HEK293 (cell line): ENCODE data around the gene UNC119.

Experiments
- CTCF ChIA-PET: fragments of 350-600 bp; formaldehyde crosslinking; extraction: SDS; loops from one replicate; lab custom pipeline; 2021; ENCODE audit warnings: antibody characterized with exemption; lab: Yijun Ruan, JAX
- POLR2A ChIA-PET: fragments of 300-600 bp; formaldehyde crosslinking; extraction: SDS; loops from one replicate; lab custom pipeline; 2020; ENCODE audit warnings: antibody characterized with exemption, inconsistent platforms; lab: Yijun Ruan, JAX
- H3K27ac ChIP-seq: fragments of 200-500 bp; sonication (Bioruptor generic); 2 replicates; pipeline ENCODE4 v1.5.1; 2014; ENCODE audit warnings: low read depth, low read length, control low read depth, inconsistent platforms; ENCODE audit errors: extremely low read depth
- H3K36me3 ChIP-seq, 2 experiments: fragments of 200-500 bp in 1 of 2; sonication (Bioruptor generic) in 1 of 2; 1 replicate in 1 of 2; 2 replicates in 1 of 2; pipeline ENCODE4 v1.5.1; 2014 to 2017; ENCODE audit warnings: inconsistent platforms in 2 of 2, low read length in 2 of 2; ENCODE audit not compliant: control insufficient read depth in 2 of 2, insufficient read depth in 1 of 2
- H3K4me1 ChIP-seq: fragments of 200-500 bp; sonication (Bioruptor generic); 2 replicates; pipeline ENCODE4 v1.5.1; 2014; ENCODE audit warnings: mild to moderate bottlenecking, low read length, inconsistent platforms; ENCODE audit not compliant: control insufficient read depth, insufficient read depth
- H3K4me3 ChIP-seq: 2 replicates; pipeline ENCODE4 v1.5.1; 2011; ENCODE audit warnings: low read depth, mild to moderate bottlenecking, control low read depth, low read length, moderate library complexity
- H3K9me3 ChIP-seq: fragments of 200-500 bp; sonication (Bioruptor generic); 2 replicates; pipeline ENCODE4 v1.5.1; 2014; ENCODE audit warnings: low read depth, low read length, inconsistent platforms; ENCODE audit not compliant: control insufficient read depth, insufficient read depth
- GFI1B ChIP-seq: fragments of 450-650 bp; formaldehyde crosslinking; IDR thresholded peaks from 2 replicates; pipeline ENCODE4 v1.5.1; 2016; ENCODE audit warnings: missing biosample characterization, missing genetic modification characterization
- GLIS2 ChIP-seq: fragments of 450-650 bp; formaldehyde crosslinking; IDR thresholded peaks from 2 replicates; pipeline ENCODE4 v1.5.1; 2016; ENCODE audit warnings: missing biosample characterization, missing genetic modification characterization
- MYNN ChIP-seq: fragments of 450-650 bp; formaldehyde crosslinking; IDR thresholded peaks from 2 replicates; pipeline ENCODE4 v1.5.1; 2016; ENCODE audit warnings: missing biosample characterization, missing genetic modification characterization, borderline replicate concordance
- PBX3 ChIP-seq: sonication (generic); formaldehyde crosslinking; IDR thresholded peaks from 2 replicates; pipeline ENCODE4 v1.8.1; 2022; ENCODE audit warnings: mild to moderate bottlenecking, moderate library complexity, missing genetic modification reagents
- PRDM1 ChIP-seq: fragments of 450-650 bp; formaldehyde crosslinking; IDR thresholded peaks from 2 replicates; pipeline ENCODE4; 2016; ENCODE audit warnings: missing biosample characterization, missing genetic modification characterization
- PRDM4 ChIP-seq: fragments of 450-650 bp; formaldehyde crosslinking; IDR thresholded peaks from 2 replicates; pipeline ENCODE4 v1.5.1; 2017; ENCODE audit warnings: missing biosample characterization, missing genetic modification characterization
- SALL2 ChIP-seq: fragments of 450-650 bp; formaldehyde crosslinking; IDR thresholded peaks from 2 replicates; pipeline ENCODE4 v1.5.0; 2017; ENCODE audit warnings: missing biosample characterization, mild to moderate bottlenecking, missing genetic modification characterization, borderline replicate concordance
- ZBTB11 ChIP-seq: fragments of 450-650 bp; formaldehyde crosslinking; conservative IDR thresholded peaks from 2 replicates; pipeline ENCODE4 v1.5.1; 2016; ENCODE audit warnings: low read depth, missing biosample characterization, missing genetic modification characterization
- ZNF140 ChIP-seq: fragments of 450-650 bp; formaldehyde crosslinking; IDR thresholded peaks from 2 replicates; pipeline ENCODE4 v1.5.1; 2016; ENCODE audit warnings: missing biosample characterization, missing genetic modification characterization
- ZNF184 ChIP-seq: fragments of 450-650 bp; IDR thresholded peaks from 2 replicates; pipeline ENCODE4 v1.5.1; 2018; ENCODE audit warnings: missing biosample characterization, mild to moderate bottlenecking, missing genetic modification characterization
- ZNF211 ChIP-seq: fragments of 450-650 bp; formaldehyde crosslinking; IDR thresholded peaks from 2 replicates; pipeline ENCODE4 v1.5.1; 2016; ENCODE audit warnings: low read depth, missing biosample characterization, missing genetic modification characterization
- ZNF221 ChIP-seq: fragments of 450-650 bp; formaldehyde crosslinking; IDR thresholded peaks from 2 replicates; pipeline ENCODE4 v1.5.1; 2017; ENCODE audit warnings: missing biosample characterization, missing genetic modification characterization, borderline replicate concordance
- ZNF274 ChIP-seq, 2 experiments: fragments of 200-500 bp in 1 of 2; fragments of 450-650 bp in 1 of 2; sonication (Bioruptor generic) in 1 of 2; formaldehyde crosslinking in 1 of 2; IDR thresholded peaks; 2 replicates each; pipeline versions ENCODE4 v1.5.1 to v1.6.1; 2014 to 2016; ENCODE audit warnings: borderline replicate concordance in 1 of 2, inconsistent platforms in 1 of 2, low read length in 1 of 2, missing biosample characterization in 1 of 2, missing genetic modification characterization in 1 of 2
- ZNF585B ChIP-seq: fragments of 450-650 bp; formaldehyde crosslinking; IDR thresholded peaks from 2 replicates; pipeline ENCODE4 v1.5.1; 2016; ENCODE audit warnings: missing biosample characterization, missing genetic modification characterization
- ZNF629 ChIP-seq: fragments of 450-650 bp; formaldehyde crosslinking; IDR thresholded peaks from 2 replicates; pipeline ENCODE4 v1.5.1; 2017; ENCODE audit warnings: missing biosample characterization, missing genetic modification characterization
- ZNF776 ChIP-seq: fragments of 450-650 bp; formaldehyde crosslinking; IDR thresholded peaks from 2 replicates; pipeline ENCODE4 v1.5.0; 2017; ENCODE audit warnings: missing biosample characterization, missing genetic modification characterization, borderline replicate concordance
- ZNF843 ChIP-seq: fragments of 450-650 bp; formaldehyde crosslinking; IDR thresholded peaks from 2 replicates; pipeline ENCODE4 v1.5.1; 2016; ENCODE audit warnings: missing biosample characterization, missing genetic modification characterization

The UNC119 gene

GRCh38 chr17:28578246-28579195 is 26.1 kb upstream of the UNC119 start:
- Histone ChIP-seq H3K27ac (no peak overlapping the region), H3K9me3 (no peaks in the 10 kb centered on the region), H3K36me3 (peaks cover 41 to 76% of the 10 kb centered on the region in 2 experiments), H3K4me1 (no peaks in the 10 kb centered on the region), H3K4me3 (no peak overlapping the region)
- TF ChIP-seq SALL2 (no peak), PBX3 (CRISPR knock-in tag) (no peak), PRDM4 (tag by site-specific recombination) (no peak), PRDM1 (tag by site-specific recombination) (no peak), ZNF211 (tag by site-specific recombination) (no peak), ZNF843 (tag by site-specific recombination) (no peak), ZNF221 (no peak), ZNF776 (tag by site-specific recombination) (no peak), GFI1B (tag by site-specific recombination) (no peak), ZNF140 (tag by site-specific recombination) (no peak), MYNN (tag by site-specific recombination) (no peak), ZNF585B (tag by site-specific recombination) (no peak), GLIS2 (tag by site-specific recombination) (no peak), ZNF629 (no peak), ZNF274 (IDR thresholded peaks at IDR 0.05; ENCODE audit: low read length) (no peak), ZNF274 (tag by site-specific recombination; IDR thresholded peaks at IDR 0.05; ENCODE audit: borderline replicate concordance) (no peak), ZBTB11 (no peak)
- POLR2A ChIA-PET = interaction anchor here (0.6 to 3.2 kb wide), 6 partner anchors 10 to 435 kb away, joined by 3 to 18 read pairs (median 6); partner anchors contain the start of gene UNC119
- CTCF ChIA-PET = interaction anchor here (0.6 to 1.1 kb wide), 4 partner anchors 9 to 38 kb away, joined by 3 to 4 read pairs (median 4); no protein-coding TSS in a partner anchor

- H3K36me3 ChIP-seq = peaks cover 31 to 69% of the 10 kb centered on the region in 2 experiments
These were observed 25.0 kb upstream of the UNC119 start for GRCh38 chr17:28577466-28577824.

More at GRCh38 chr17:28577466-28577824, 25.0 kb upstream of the UNC119 start:
- Histone ChIP-seq H3K9me3 (no peaks in the 10 kb centered on the region), H3K4me1 (no peaks in the 10 kb centered on the region), H3K4me3 (no peak overlapping the region), H3K27ac (no peak overlapping the region)
- CTCF ChIA-PET = interaction anchor here (0.8 to 1.0 kb wide), 2 partner anchors 12 to 30 kb away, joined by 3 read pairs; no protein-coding TSS in a partner anchor
- TF ChIP-seq MYNN (tag by site-specific recombination) (no peak), ZNF184 (0 out of 2 replicates have a peak, but pooled peaks have one; percentile 26)
- POLR2A ChIA-PET = interaction anchor here (1.2 to 3.2 kb wide), 5 partner anchors 9 to 242 kb away, joined by 3 to 18 read pairs (median 9); partner anchors contain the start of gene IFT20
